Subcutaneous adipose tissue (tissue), 4 donors: ENCODE results near the gene FLCN. TPM values are rescaled to one million over a fixed set of nuclear protein-coding genes. Genes with fewer than 3 reads are reported as not detected.

ENCODE experiments used
- total RNA-seq, 4 donors: library from RNA; depleted of rRNA; stranded (reverse); fragments of >200 nt; gene quantifications; one replicate each; pipeline ENCODE4 v1.1.0, GENCODE V29; 2016
- TF ChIP-seq, protein P1 (sequence below): fragments of 450-650 bp; IDR thresholded peaks from one replicate; pipeline ENCODE4 v1.5.1; 2016; ENCODE audit warnings: low read depth, mild to moderate bottlenecking, control low read depth, antibody characterized with exemption, moderate library complexity

The FLCN gene
- total RNA-seq, 4 donors from 2014 or later = 25.4 to 123 (median 69.6) TPM

DNA sequence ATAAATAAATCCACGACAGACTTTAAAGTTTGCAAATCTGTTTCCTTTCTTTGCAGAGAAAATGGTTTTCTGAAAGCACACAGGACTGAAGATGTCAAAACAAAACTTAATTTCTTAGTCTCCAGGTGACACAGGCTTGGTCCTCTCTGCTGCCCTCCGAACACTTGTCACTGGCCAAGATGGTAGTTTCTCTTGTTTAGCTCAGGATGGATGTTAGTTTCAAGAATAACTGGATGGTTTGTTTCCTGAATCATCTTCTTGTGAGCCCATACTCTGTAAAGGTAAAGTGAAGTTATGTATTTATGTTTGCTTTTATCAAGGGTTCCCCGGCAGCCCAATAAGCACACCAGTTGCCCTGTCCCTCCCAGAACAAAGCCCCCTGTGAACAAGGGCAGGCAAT is 9.9 kb upstream of the FLCN start:
- TF ChIP-seq, protein P1, sequence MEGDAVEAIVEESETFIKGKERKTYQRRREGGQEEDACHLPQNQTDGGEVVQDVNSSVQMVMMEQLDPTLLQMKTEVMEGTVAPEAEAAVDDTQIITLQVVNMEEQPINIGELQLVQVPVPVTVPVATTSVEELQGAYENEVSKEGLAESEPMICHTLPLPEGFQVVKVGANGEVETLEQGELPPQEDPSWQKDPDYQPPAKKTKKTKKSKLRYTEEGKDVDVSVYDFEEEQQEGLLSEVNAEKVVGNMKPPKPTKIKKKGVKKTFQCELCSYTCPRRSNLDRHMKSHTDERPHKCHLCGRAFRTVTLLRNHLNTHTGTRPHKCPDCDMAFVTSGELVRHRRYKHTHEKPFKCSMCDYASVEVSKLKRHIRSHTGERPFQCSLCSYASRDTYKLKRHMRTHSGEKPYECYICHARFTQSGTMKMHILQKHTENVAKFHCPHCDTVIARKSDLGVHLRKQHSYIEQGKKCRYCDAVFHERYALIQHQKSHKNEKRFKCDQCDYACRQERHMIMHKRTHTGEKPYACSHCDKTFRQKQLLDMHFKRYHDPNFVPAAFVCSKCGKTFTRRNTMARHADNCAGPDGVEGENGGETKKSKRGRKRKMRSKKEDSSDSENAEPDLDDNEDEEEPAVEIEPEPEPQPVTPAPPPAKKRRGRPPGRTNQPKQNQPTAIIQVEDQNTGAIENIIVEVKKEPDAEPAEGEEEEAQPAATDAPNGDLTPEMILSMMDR = no peak

GRCh38 chr17:17243163-17243562 is 6.2 kb upstream of the FLCN start:
- TF ChIP-seq, protein P1 = no peak

GRCh38 chr17:17242246-17242645 is 5.3 kb upstream of the FLCN start:
- TF ChIP-seq, protein P1 = no peak

GRCh38 chr17:17241656-17242055 is 4.7 kb upstream of the FLCN start:
- TF ChIP-seq, protein P1 = no peak

- TF ChIP-seq, protein P1 = no peak
Measured at GRCh38 chr17:17239832-17240231, 2.9 kb upstream of the FLCN start.

- TF ChIP-seq, protein P1 = no peak
Measured at GRCh38 chr17:17236295-17237025, 508 bp downstream of the FLCN start.

GRCh38 chr17:17235212-17236174 is 1.5 kb downstream of the FLCN start:
- TF ChIP-seq, protein P1 = no peak
